ENCODE results near the gene COG4.

DNA sequence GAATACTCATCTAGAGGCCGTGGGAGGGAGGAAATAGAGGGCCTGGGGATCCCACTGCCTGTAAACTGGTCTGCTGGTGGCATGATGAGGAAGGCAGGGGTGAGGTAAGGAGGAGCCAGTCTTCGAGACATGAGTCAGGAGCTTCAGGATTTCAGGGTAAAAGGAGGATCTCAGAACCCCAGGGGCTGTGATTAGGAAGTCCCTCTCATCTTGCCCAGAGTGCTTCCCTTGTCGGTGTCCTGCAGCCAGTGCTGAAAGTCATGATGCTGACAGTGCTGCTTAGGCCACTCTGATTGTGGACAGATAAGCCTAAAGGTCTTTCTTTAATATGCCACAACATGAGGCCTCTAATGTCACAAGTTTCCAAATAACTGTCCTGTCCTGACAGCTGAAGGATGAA lies 29.6 kb downstream of the COG4 start:
- TF ChIP-seq, protein P1, sequence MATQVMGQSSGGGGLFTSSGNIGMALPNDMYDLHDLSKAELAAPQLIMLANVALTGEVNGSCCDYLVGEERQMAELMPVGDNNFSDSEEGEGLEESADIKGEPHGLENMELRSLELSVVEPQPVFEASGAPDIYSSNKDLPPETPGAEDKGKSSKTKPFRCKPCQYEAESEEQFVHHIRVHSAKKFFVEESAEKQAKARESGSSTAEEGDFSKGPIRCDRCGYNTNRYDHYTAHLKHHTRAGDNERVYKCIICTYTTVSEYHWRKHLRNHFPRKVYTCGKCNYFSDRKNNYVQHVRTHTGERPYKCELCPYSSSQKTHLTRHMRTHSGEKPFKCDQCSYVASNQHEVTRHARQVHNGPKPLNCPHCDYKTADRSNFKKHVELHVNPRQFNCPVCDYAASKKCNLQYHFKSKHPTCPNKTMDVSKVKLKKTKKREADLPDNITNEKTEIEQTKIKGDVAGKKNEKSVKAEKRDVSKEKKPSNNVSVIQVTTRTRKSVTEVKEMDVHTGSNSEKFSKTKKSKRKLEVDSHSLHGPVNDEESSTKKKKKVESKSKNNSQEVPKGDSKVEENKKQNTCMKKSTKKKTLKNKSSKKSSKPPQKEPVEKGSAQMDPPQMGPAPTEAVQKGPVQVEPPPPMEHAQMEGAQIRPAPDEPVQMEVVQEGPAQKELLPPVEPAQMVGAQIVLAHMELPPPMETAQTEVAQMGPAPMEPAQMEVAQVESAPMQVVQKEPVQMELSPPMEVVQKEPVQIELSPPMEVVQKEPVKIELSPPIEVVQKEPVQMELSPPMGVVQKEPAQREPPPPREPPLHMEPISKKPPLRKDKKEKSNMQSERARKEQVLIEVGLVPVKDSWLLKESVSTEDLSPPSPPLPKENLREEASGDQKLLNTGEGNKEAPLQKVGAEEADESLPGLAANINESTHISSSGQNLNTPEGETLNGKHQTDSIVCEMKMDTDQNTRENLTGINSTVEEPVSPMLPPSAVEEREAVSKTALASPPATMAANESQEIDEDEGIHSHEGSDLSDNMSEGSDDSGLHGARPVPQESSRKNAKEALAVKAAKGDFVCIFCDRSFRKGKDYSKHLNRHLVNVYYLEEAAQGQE (IDR thresholded peaks at IDR 0.05; ENCODE audit: insufficient read depth in 1 of 2, low read depth in 2 of 2, low read length in 2 of 2): no peak
- TF ChIP-seq POLR2AphosphoS5 (IDR thresholded peaks at IDR 0.05; ENCODE audit: low read depth, low read length) (no peak), TAF1 (IDR thresholded peaks at IDR 0.05; ENCODE audit: borderline replicate concordance, insufficient read depth, low read length) (no peak), SIN3A (IDR thresholded peaks at IDR 0.05; ENCODE audit: borderline replicate concordance, insufficient read depth, low read length) (no peak)
